H9 (cell line): ENCODE results near the gene TLE4. TPM values are rescaled to one million over a fixed set of nuclear protein-coding genes. Genes with fewer than 3 reads are reported as not detected.

Experiments
- DNase-seq: peaks from one replicate; pipeline ENCODE4 v3.0.0-alpha.2; 2017
- H2AFZ ChIP-seq: one replicate; pipeline ENCODE4 v1.6.1; 2013; ENCODE audit warnings: mild to moderate bottlenecking, low read length, control low read depth, moderate library complexity
- H2AK5ac ChIP-seq: 2 replicates; pipeline ENCODE4 v1.6.1; 2013; ENCODE audit warnings: low read length, control low read depth, mixed read lengths; ENCODE audit not compliant: insufficient read length
- H2BK120ac ChIP-seq: one replicate; pipeline ENCODE4 v1.6.1; 2013; ENCODE audit warnings: low read depth, mild to moderate bottlenecking, low read length, control low read depth, inconsistent platforms; ENCODE audit not compliant: poor library complexity, severe bottlenecking
- H2BK12ac ChIP-seq: 2 replicates; pipeline ENCODE4 v1.6.1; 2013; ENCODE audit warnings: low read length, control low read depth, mixed read lengths, low read depth; ENCODE audit not compliant: insufficient read length
- H2BK15ac ChIP-seq: 2 replicates; pipeline ENCODE4 v1.6.1; 2013; ENCODE audit warnings: low read depth, low read length, control low read depth
- H2BK20ac ChIP-seq: one replicate; pipeline ENCODE4 v1.6.1; 2013; ENCODE audit warnings: low read depth, mild to moderate bottlenecking, low read length, control low read depth, inconsistent platforms; ENCODE audit not compliant: poor library complexity, severe bottlenecking
- H2BK5ac ChIP-seq: 2 replicates; pipeline ENCODE4 v1.6.1; 2013; ENCODE audit warnings: low read length, control low read depth, mixed read lengths; ENCODE audit not compliant: insufficient read length
- H3K14ac ChIP-seq: 2 replicates; pipeline ENCODE4 v1.6.1; 2013; ENCODE audit warnings: low read length, control low read depth; ENCODE audit not compliant: insufficient read depth
- H3K18ac ChIP-seq: 2 replicates; pipeline ENCODE4 v1.6.1; 2013; ENCODE audit warnings: low read depth, mild to moderate bottlenecking, mixed read lengths, low read length, control low read depth; ENCODE audit not compliant: insufficient read length
- H3K23ac ChIP-seq: 2 replicates; pipeline ENCODE4 v1.6.1; 2013; ENCODE audit warnings: low read length, control low read depth, mixed read lengths, low read depth; ENCODE audit not compliant: insufficient read length
- H3K23me2 ChIP-seq: 2 replicates; pipeline ENCODE4 v1.6.1; 2013; ENCODE audit warnings: low read depth, mild to moderate bottlenecking, mixed read lengths, low read length, control low read depth; ENCODE audit not compliant: insufficient read length, poor library complexity, severe bottlenecking
- H3K27ac ChIP-seq: 2 replicates; pipeline ENCODE4 v1.5.1; 2013; ENCODE audit warnings: low read length, control low read depth, mixed read lengths, low read depth; ENCODE audit not compliant: insufficient read length
- H3K27me3 ChIP-seq: 2 replicates; pipeline ENCODE4 v1.6.1; 2013; ENCODE audit warnings: low read length, control low read depth, inconsistent platforms; ENCODE audit not compliant: insufficient read depth
- H3K4ac ChIP-seq: 2 replicates; pipeline ENCODE4 v1.6.1; 2013; ENCODE audit warnings: low read depth, mild to moderate bottlenecking, control low read depth, inconsistent platforms, low read length, moderate library complexity
- H3K4me1 ChIP-seq: 2 replicates; pipeline ENCODE4 v1.6.1; 2013; ENCODE audit warnings: low read length, control low read depth, inconsistent platforms; ENCODE audit not compliant: insufficient read depth
- H3K4me2 ChIP-seq: 2 replicates; pipeline ENCODE4 v1.6.1; 2013; ENCODE audit warnings: low read length, control low read depth, mixed read lengths; ENCODE audit not compliant: insufficient read length, insufficient read depth
- H3K56ac ChIP-seq: 2 replicates; pipeline ENCODE4 v1.6.1; 2013; ENCODE audit warnings: low read depth, mild to moderate bottlenecking, mixed read lengths, low read length, control low read depth; ENCODE audit not compliant: insufficient read length
- H3K79me1 ChIP-seq: 2 replicates; pipeline ENCODE4 v1.6.1; 2013; ENCODE audit warnings: low read depth, mild to moderate bottlenecking, moderate library complexity, low read length, control low read depth, inconsistent platforms; ENCODE audit not compliant: insufficient read depth, poor library complexity, severe bottlenecking
- H3K79me2 ChIP-seq: 2 replicates; pipeline ENCODE4 v1.6.1; 2013; ENCODE audit warnings: low read length, control low read depth, inconsistent platforms; ENCODE audit not compliant: insufficient read depth
- H3K9ac ChIP-seq: 2 replicates; pipeline ENCODE4 v1.6.1; 2013; ENCODE audit warnings: low read length, control low read depth, mixed read lengths; ENCODE audit not compliant: insufficient read length; ENCODE audit errors: extremely low read depth
- H3K9me3 ChIP-seq: one replicate; pipeline ENCODE4 v1.6.1; 2013; ENCODE audit warnings: low read depth, low read length, inconsistent platforms; ENCODE audit not compliant: control insufficient read depth
- H3T11ph ChIP-seq: one replicate; pipeline ENCODE4 v1.6.1; 2013; ENCODE audit warnings: mild to moderate bottlenecking, low read length, control low read depth, inconsistent platforms
- H4K20me1 ChIP-seq: one replicate; pipeline ENCODE4 v1.6.1; 2013; ENCODE audit not compliant: control insufficient read depth, insufficient read length, insufficient read depth
- H4K5ac ChIP-seq: 2 replicates; pipeline ENCODE4 v1.6.1; 2013; ENCODE audit warnings: low read depth, mild to moderate bottlenecking, mixed read lengths, low read length, control low read depth; ENCODE audit not compliant: insufficient read length
- H4K8ac ChIP-seq: replicated peaks from 2 replicates; pipeline ENCODE4 v1.6.1; 2013; ENCODE audit warnings: low read length, control low read depth, mixed read lengths, low read depth; ENCODE audit not compliant: insufficient read length
- H4K91ac ChIP-seq: 2 replicates; pipeline ENCODE4 v1.6.1; 2013; ENCODE audit warnings: low read depth, mild to moderate bottlenecking, moderate library complexity, mixed read lengths, low read length, control low read depth; ENCODE audit not compliant: insufficient read length
- H3K27ac Mint-ChIP-seq, 3 experiments: 2 replicates in 2 of 3; 3 replicates in 1 of 3; pipeline ENCODE4 v1.8.0; 2020 to 2021; ENCODE audit warnings: mixed read lengths in 3 of 3, mild to moderate bottlenecking in 1 of 3, moderate library complexity in 1 of 3
- H3K27me3 Mint-ChIP-seq: 2 replicates; pipeline ENCODE4 v1.8.0; 2021; ENCODE audit warnings: low read depth, mild to moderate bottlenecking, moderate library complexity, mixed read lengths
- H3K36me3 Mint-ChIP-seq, 3 experiments: 2 replicates in 2 of 3; 3 replicates in 1 of 3; pipeline ENCODE4 v1.8.0; 2020 to 2021; ENCODE audit warnings: low read depth in 3 of 3, mixed read lengths in 3 of 3; ENCODE audit not compliant: insufficient read depth in 1 of 3
- H3K4me1 Mint-ChIP-seq, 2 experiments: 2 replicates each; pipeline ENCODE4 v1.8.0; 2020; ENCODE audit warnings: mixed read lengths in 2 of 2
- H3K4me3 Mint-ChIP-seq, 2 experiments: 2 replicates in 1 of 2; 3 replicates in 1 of 2; pipeline ENCODE4 v1.8.0; 2020 to 2021; ENCODE audit warnings: mild to moderate bottlenecking in 2 of 2, mixed read lengths in 2 of 2, moderate library complexity in 1 of 2
- H3K9me3 Mint-ChIP-seq, 2 experiments: 2 replicates in 1 of 2; 3 replicates in 1 of 2; pipeline ENCODE4 v1.8.0; 2020; ENCODE audit warnings: mild to moderate bottlenecking in 2 of 2, mixed read lengths in 2 of 2, moderate library complexity in 1 of 2
- WGBS: extraction: QIAGEN DNeasy Blood & Tissue Kit; methylation state at CpG from one replicate; pipeline ENCODE4 v1.1.7; 2013; ENCODE audit warnings: missing lambda C conversion rate, low lambda C conversion rate, mixed read lengths; ENCODE audit not compliant: insufficient read length; ENCODE audit errors: extremely low coverage; 5-methylcytosine and 5-hydroxymethylcytosine counted together
- total RNA-seq: library from RNA; stranded (reverse); gene quantifications from 2 replicates; pipeline ENCODE4 v1.2.1, GENCODE V29; 2021
- TF ChIP-seq, protein P1 (sequence below): fragments of 200-600 bp; sonication (generic); conservative IDR thresholded peaks from 3 replicates; pipeline ENCODE4 v1.8.0; 2021; ENCODE audit warnings: antibody characterized with exemption, mild to moderate bottlenecking

The TLE4 gene
- total RNA-seq, 1 experiment from 2014 or later: 35.1 TPM

DNA sequence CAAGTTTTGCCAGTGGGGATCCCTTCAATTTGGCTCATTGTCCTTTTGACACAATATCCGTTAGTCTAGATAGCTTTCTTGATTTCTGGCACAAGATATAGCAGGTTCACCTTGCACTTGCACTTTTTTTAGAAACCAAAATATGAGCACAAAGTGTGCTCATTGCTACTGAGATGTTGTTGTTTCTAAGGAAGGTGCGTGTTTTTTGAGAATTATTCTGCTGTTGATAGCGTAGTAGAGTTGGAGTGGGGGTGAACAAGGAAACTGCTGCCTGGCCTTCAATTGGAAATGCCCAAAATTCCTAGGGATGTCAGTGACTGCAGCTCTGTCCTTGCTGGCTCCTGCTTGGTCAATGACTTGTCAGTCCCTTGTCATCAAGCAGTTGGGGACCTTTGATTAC is 73.3 kb downstream of the TLE4 start:
- Histone ChIP-seq H3K9me3 (no peaks in the 10 kb centered on the region), H3K23me2 (no peaks in the 10 kb centered on the region), H3K14ac (no peak overlapping the region), H3K4me2 (no peak overlapping the region), H2BK12ac (no peak overlapping the region), H3K18ac (no peak overlapping the region), H2AFZ (no peak overlapping the region), H3K79me2 (no peaks in the 10 kb centered on the region), H3K56ac (no peak overlapping the region), H3T11ph (no peak overlapping the region), H3K9ac (no peak overlapping the region), H4K5ac (no peak overlapping the region), H2BK120ac (no peak overlapping the region), H3K27ac (no peak overlapping the region), H2AK5ac (no peak overlapping the region), H3K23ac (no peak overlapping the region), H3K4me1 (no peaks in the 10 kb centered on the region; the same call in 1 of the 2 replicates), H3K79me1 (no peaks in the 10 kb centered on the region), H4K91ac (no peak overlapping the region), H4K8ac (no peak overlapping the region), H2BK20ac (no peak overlapping the region), H3K27me3 (no peaks in the 10 kb centered on the region), H2BK5ac (no peak overlapping the region), H3K4ac (no peak overlapping the region), H2BK15ac (no peak overlapping the region), H4K20me1 (no peaks in the 10 kb centered on the region)
- no peak overlapping the region; a peak in 1 of 7 replicates for H3K27ac Mint-ChIP-seq
- H3K36me3 Mint-ChIP-seq: peaks cover 10 to 25% (median 18%) of the 10 kb centered on the region in 3 experiments
- TF ChIP-seq, protein P1, sequence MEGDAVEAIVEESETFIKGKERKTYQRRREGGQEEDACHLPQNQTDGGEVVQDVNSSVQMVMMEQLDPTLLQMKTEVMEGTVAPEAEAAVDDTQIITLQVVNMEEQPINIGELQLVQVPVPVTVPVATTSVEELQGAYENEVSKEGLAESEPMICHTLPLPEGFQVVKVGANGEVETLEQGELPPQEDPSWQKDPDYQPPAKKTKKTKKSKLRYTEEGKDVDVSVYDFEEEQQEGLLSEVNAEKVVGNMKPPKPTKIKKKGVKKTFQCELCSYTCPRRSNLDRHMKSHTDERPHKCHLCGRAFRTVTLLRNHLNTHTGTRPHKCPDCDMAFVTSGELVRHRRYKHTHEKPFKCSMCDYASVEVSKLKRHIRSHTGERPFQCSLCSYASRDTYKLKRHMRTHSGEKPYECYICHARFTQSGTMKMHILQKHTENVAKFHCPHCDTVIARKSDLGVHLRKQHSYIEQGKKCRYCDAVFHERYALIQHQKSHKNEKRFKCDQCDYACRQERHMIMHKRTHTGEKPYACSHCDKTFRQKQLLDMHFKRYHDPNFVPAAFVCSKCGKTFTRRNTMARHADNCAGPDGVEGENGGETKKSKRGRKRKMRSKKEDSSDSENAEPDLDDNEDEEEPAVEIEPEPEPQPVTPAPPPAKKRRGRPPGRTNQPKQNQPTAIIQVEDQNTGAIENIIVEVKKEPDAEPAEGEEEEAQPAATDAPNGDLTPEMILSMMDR: no peak
- no peaks in the 10 kb centered on the region for H3K27me3 Mint-ChIP-seq
- no peak for DNase-seq
- no CpG with 5 or more reads among the region's 3 CpGs for WGBS
- peaks cover 1% of the 10 kb centered on the region in 2 experiments for H3K4me1 Mint-ChIP-seq
- no peak overlapping the region for H3K4me3 Mint-ChIP-seq
- H3K9me3 Mint-ChIP-seq: peaks cover 8 to 11% of the 10 kb centered on the region in 2 experiments; a peak in 3 of 5 replicates
